HG03060 (cell line): ENCODE data around the gene PRKCE.

ENCODE experiments used
- ATAC-seq: cut with Tn5 transposase; IDR thresholded peaks from one replicate; pipeline ENCODE4 v1.9.1; 2021; ENCODE audit warnings: low read depth, moderate number of reproducible peaks; ENCODE audit not compliant: unreplicated experiment

Gene PRKCE

GRCh38 chr2:45774688-45775244, 123.3 kb downstream of the PRKCE start:
- ATAC-seq, result no peak

- ATAC-seq, result no peak
Measured at GRCh38 chr2:45776160-45776955, 124.9 kb downstream of the PRKCE start.

- ATAC-seq, result no peak
Measured at GRCh38 chr2:45777996-45778719, 126.7 kb downstream of the PRKCE start.

GRCh38 chr2:45778720-45779171, 127.3 kb downstream of the PRKCE start:
- ATAC-seq, result no peak

- ATAC-seq, result no peak
Measured at GRCh38 chr2:45780541-45781463, 129.3 kb downstream of the PRKCE start.

GRCh38 chr2:45781464-45781811, 130.0 kb downstream of the PRKCE start:
- no peak for ATAC-seq

- no peak for ATAC-seq
Measured at GRCh38 chr2:45782436-45782835, 131.0 kb downstream of the PRKCE start.

GRCh38 chr2:45782986-45783385, 131.5 kb downstream of the PRKCE start:
- no peak for ATAC-seq

GRCh38 chr2:45786030-45786835, 134.8 kb downstream of the PRKCE start:
- no peak for ATAC-seq

GRCh38 chr2:45786836-45787357, 135.4 kb downstream of the PRKCE start:
- ATAC-seq, result no peak

- ATAC-seq, result no peak
Measured at GRCh38 chr2:45788401-45788800, 136.9 kb downstream of the PRKCE start.

- ATAC-seq, result no peak
Measured at GRCh38 chr2:45789317-45789716, 137.8 kb downstream of the PRKCE start.

GRCh38 chr2:45789961-45790723, 138.7 kb downstream of the PRKCE start:
- no peak for ATAC-seq

GRCh38 chr2:45793305-45793962, 142.0 kb downstream of the PRKCE start:
- ATAC-seq, result no peak

- no peak for ATAC-seq
Measured at GRCh38 chr2:45794134-45794617, 142.7 kb downstream of the PRKCE start.

GRCh38 chr2:45796500-45796899, 145.0 kb downstream of the PRKCE start:
- no peak for ATAC-seq

- no peak for ATAC-seq
Measured at GRCh38 chr2:45797451-45798230, 146.2 kb downstream of the PRKCE start.
